GM21825 (cell line): ENCODE results near the gene HSF5.

Source experiments
- ATAC-seq: cut with Tn5 transposase; IDR thresholded peaks from one replicate; pipeline ENCODE4 v1.9.1; 2021; ENCODE audit warnings: mild to moderate bottlenecking, moderate library complexity; ENCODE audit not compliant: unreplicated experiment

The HSF5 gene, protein sequence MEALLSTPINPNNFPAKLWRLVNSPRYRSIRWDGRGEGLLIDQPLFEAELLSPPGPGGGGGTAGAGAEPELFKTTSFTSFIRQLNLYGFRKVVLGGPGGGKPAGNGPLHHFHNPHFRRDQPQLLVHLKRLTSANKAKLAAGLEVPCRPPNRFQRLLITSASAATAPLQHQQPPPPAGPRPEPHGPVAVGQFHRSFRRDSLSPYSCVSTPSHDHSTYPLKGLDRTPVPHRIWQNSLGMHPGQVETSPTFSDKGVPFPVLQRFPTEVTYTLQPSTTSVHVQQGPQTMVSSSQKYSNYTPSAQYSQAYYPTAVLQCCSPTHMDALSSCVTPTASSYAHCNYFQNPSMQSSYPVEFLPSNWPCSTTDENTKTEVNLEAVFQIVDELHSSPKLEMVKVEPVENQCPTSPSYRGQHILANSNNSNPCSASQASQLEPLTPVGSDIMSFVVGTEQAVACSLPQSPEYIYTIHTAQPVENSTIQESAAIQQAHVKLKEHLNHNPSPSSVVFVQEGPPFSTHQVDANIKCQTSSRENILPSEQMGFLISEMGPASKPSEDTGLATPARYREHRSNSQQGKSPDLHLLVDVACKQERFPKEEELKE

DNA sequence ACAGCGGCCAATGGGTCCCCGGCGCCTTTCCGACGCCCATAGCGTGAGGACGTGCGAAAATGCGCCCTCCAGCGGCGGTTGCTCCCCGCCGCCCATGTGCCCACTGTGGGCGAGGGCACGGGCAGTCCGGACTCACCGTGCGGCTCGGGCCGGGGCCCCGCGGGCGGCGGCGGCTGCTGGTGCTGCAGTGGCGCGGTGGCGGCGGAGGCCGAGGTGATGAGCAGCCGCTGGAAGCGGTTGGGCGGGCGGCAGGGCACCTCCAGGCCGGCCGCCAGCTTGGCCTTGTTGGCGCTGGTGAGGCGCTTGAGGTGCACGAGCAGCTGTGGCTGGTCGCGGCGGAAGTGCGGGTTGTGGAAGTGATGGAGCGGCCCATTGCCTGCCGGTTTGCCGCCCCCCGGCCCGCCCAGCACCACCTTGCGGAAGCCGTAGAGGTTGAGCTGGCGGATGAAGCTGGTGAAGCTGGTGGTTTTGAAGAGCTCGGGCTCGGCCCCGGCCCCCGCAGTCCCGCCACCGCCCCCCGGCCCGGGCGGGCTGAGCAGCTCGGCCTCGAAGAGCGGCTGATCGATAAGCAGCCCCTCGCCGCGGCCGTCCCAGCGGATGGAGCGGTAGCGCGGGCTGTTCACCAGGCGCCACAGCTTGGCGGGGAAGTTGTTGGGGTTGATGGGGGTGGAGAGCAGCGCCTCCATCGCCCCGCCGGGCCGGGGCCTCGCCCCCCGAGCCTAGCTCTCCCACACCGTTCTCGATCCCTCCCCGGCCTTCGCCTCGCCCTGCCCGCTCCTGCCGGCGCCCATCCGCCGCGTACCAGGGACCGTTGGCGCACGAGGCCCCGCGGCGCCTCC, at the start of gene HSF5:
Gene HSF5 (minus strand): TSS at position 820 of the 839 bp plus-strand sequence. CDS start 134 bp downstream, at position 686.
- peak; percentile 56 for ATAC-seq

GRCh38 chr17:58537266-58537665, 49.1 kb upstream of the HSF5 start:
- ATAC-seq = no peak

- ATAC-seq = no peak
Measured at GRCh38 chr17:58536542-58536941, 48.3 kb upstream of the HSF5 start.

DNA sequence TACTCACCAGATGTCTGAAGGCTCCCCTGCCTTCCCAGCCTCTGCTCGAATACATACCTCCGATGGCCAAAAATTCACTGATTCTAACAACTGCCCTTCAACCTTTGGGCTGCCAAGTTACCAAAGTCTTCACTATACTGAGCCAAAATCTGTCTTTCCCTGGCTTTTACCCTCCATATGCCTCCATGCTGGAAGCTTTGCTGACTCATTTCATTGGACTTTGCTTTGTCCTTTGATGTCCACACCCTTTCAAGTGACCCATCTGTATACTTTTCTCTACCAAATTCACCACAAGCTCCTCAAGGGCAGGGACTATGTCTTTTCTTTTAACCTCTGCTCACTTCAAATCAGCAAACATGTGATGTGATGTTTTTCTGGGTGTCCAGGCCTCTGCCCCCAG, 47.2 kb upstream of the HSF5 start:
- ATAC-seq = no peak

GRCh38 chr17:58534901-58535421, 46.8 kb upstream of the HSF5 start:
- no peak for ATAC-seq

DNA sequence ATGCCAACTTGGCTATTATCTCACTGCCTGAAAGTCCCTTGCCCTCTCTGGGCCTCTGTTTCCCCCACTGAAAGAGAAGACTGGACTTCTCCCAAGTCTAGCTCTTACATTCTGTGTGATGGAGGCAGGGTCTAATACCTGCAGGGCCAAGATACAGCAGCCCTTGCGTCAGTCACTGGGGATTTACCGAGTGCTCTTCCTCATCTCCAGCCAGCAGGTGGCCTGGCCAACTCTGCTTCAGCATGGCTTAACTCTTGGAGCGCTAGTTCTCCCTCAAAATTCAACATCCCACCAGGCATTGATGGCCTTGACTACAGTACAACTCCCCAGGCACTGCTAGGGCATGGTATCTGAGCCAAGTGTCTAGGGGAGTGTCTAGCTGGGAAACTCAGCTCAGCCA, 46.1 kb upstream of the HSF5 start:
- no peak for ATAC-seq

GRCh38 chr17:58533616-58534188, 45.5 kb upstream of the HSF5 start:
- ATAC-seq = no peak

- no peak for ATAC-seq
Measured at GRCh38 chr17:58532555-58532951, 44.3 kb upstream of the HSF5 start.

DNA sequence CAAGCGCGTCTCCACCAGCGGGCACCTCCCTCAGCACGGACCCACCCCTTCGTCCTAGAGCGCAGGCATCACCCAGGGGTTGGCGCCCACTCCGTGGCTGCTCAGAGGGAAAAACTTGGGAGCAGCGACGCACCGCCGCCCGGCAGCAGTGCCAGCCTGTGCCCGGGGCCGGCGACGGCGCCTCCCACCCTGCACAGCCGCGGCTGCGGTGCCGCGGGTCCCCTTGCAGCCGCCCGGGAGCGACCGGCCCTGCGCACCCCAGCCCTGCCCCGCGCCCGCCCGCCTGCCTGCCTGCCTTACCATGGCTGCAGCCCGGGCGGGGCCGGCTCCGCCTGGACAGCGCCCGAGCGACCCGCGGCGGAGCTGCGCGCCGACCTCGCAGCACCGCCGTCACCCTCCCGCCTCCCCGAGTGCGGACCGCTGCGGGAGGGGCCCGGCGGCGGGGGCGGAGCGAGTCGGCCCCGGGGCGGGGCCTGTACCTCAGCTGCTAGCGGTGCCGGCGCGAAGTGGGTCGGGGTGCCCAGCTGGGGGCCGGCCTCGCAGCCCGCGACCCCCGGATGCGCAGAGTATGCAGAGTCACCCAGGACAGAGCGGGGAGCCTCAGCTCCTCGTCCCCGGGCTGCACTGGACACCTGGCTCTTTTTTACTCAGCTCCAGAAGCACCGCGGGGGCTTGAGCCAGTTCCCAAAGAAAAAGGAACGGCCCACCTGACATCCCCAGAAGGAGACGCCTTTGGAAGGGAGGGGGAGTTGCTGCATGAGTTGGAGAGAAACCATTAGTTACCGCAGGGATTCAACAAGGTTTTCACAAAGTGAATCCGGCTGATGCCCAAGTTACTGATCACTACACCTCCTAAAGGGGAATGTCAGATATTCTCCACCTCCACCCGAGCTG, 43.7 kb upstream of the HSF5 start:
- peak; percentile 50 for ATAC-seq

DNA sequence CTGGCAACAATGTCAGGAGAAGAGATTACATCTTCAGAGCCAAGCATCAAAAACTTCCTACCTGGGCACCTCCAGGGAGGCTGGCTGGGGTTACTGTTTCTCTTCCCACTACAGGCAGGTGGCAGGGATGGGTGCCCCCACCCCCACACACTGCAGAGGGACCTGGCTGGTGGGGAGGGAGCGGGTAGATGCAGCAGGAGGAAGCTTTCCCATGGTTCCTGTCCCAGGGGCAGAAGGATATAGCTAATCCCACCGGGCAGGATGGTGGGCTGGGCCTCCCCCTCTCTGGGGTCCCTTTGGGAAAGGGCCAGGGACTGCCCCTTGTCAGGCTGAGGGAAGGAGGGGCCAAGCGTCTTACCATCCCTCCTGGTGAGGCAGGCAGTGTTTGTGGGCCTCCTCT, 42.9 kb upstream of the HSF5 start:
- no peak for ATAC-seq

- ATAC-seq = no peak
Measured at GRCh38 chr17:58530655-58531054, 42.4 kb upstream of the HSF5 start.

DNA sequence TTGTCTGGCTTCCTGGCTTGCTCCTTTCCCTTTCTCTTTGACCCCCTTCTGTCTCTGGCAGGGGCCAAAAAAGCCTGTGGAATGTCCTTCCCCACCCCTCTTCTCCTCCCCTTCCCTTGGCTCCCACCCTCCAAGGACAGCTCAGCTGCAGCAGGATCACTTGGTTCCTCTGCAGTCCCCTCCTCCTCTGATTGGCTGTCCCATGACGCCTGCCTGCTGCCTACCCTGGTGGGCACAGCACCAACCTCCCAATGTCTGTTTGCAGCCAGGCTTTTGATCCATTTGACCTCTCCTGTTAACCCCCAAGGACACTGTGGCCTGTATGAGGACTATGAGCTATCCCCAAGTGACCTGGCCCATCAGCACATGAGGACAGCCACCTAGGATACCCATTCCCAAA, 41.1 kb upstream of the HSF5 start:
- ATAC-seq = no peak

GRCh38 chr17:58528443-58528842, 40.2 kb upstream of the HSF5 start:
- no peak for ATAC-seq

DNA sequence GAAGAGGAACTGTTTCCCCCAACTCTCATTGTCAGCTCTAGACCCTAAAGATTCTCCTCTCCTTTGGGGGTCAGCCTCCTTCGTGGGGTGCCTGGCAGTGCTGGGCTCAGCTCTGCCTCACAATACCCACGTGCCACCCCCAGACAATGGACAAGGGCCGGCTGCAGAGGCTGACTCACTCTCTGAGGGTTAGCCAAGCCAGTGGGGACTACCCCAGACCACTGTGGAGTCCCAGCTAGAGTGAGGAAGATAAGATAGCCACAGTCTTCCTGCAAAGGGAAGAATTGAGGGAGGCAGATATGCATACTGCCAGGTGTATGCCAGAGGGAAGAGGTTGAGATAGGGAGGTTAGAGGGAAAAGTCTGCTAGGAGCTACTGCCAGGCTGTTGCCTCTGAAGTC, 39.7 kb upstream of the HSF5 start:
- ATAC-seq = no peak

DNA sequence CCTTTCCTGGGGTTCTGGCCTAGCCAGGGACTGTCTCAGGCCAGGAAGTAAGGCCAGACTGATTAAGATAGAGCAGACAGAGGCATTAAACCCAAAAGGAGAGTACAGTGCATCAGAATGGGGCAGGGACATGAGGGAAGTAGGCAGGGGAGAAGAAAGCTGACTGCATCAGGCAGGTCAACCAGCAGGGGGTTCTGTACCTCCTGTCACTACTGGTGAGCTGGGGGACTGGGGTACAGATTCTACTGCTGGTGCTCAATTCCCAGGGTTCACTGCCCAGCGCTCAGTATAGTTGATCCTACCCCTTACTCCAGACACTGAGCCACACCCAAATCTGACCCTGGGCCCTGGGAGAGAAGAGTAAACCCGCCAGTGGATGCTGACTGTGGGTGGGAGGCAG, 39.1 kb upstream of the HSF5 start:
- no peak for ATAC-seq

- no peak for ATAC-seq
Measured at GRCh38 chr17:58525239-58525638, 37.0 kb upstream of the HSF5 start.

GRCh38 chr17:58521680-58522079, 33.5 kb upstream of the HSF5 start:
- no peak for ATAC-seq

DNA sequence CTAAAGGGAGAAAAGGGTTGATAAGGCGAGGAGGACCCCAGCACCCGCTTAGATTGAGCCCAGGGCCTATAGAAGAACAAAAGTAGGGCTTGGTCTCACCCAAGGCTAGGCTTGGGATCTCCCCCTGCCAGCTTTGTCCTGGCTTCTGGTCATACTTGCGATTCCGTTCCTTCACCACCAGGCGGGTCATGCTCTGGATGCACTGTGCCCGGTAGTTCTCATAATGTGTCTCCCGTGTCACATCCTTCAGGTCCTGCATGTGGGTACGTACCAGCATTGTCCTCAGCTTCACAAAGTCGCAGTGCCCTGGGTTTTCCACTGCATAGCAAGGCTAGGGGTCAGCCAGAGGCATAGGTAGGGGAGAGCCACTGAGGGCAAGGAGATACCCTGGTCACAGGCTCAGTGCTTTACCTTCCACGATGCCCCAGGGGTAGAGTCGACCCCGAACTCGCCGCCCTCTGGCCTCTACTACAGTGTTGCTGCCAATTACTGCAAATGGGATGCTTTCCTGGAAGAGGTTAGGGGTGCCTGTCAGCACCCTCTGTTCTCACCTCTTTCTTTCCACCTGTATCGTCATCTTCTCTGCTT, 32.7 kb upstream of the HSF5 start:
- no peak for ATAC-seq

DNA sequence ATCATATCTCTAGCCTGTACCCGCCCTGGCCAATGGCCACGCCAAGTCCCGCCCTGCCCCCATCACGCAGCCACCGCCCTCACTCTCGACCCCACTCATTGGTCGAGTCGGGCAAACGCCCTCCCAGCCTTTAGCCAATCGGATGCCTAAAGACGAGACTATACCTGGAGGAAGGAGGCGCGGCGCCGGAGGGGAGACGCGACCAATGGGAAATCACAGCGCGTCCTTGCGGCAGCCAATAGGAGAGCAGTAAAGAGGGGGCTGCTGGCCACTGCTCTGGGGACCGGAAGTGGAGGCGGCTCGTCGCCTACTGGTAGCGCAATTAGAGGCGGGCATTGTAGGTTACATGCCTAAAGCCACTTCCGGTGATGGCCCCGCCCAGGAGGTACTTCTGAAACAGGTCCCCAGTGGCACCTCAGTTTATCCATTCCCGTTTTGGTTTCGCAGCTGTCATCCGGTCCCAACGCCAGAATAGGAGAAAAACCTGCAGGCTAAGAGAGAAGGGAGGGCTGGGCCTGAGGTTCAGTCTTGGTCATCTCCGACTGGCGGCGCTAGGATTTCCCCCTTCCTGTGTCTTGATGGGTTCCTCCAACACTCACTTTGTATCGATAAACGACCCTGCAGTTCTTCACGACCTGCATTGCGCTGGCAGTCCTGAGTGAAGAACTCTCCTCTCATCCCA, 29.9 kb upstream of the HSF5 start:
- peak; percentile 75 for ATAC-seq
